HG02970 (cell line): ENCODE results near the gene PLEKHO2.
"Not testable (repeated sequence)": the region's sequence is repeated elsewhere in the genome, so short reads cannot be mapped to it uniquely, and the experiment has no call there.

Source experiments
- ATAC-seq: cut with Tn5 transposase; IDR thresholded peaks from one replicate; pipeline ENCODE4 v1.9.1; 2021; ENCODE audit warnings: mild to moderate bottlenecking, moderate library complexity, moderate number of reproducible peaks; ENCODE audit not compliant: unreplicated experiment, low FRiP score

PLEKHO2 gene

GRCh38 chr15:64841344-64842095 is at the start of gene PLEKHO2:
Gene PLEKHO2, plus strand, starts transcription at chr15:64841915. Its CDS starts 102 bp downstream, at chr15:64842017.
- peak; percentile 61 for ATAC-seq

GRCh38 chr15:64792282-64792681 is 49.4 kb upstream of the PLEKHO2 start:
- no peak for ATAC-seq

- not testable (repeated sequence) for ATAC-seq
Observed at GRCh38 chr15:64795299-64795698, 46.4 kb upstream of the PLEKHO2 start.

- not testable (repeated sequence) for ATAC-seq
Observed at GRCh38 chr15:64795921-64796320, 45.8 kb upstream of the PLEKHO2 start.

GRCh38 chr15:64798905-64799304 is 42.8 kb upstream of the PLEKHO2 start:
- ATAC-seq = not testable (repeated sequence)

GRCh38 chr15:64800476-64800875 is 41.2 kb upstream of the PLEKHO2 start:
- ATAC-seq = no peak

GRCh38 chr15:64803526-64803925 is 38.2 kb upstream of the PLEKHO2 start:
- ATAC-seq = no peak

GRCh38 chr15:64804619-64805018 is 37.1 kb upstream of the PLEKHO2 start:
- ATAC-seq = no peak

- ATAC-seq = no peak
Observed at GRCh38 chr15:64806509-64806908, 35.2 kb upstream of the PLEKHO2 start.

- ATAC-seq = no peak
Observed at GRCh38 chr15:64807051-64807749, 34.5 kb upstream of the PLEKHO2 start.

GRCh38 chr15:64807751-64808222 is 33.9 kb upstream of the PLEKHO2 start:
- no peak for ATAC-seq

GRCh38 chr15:64808785-64809453 is 32.8 kb upstream of the PLEKHO2 start:
- ATAC-seq = no peak

GRCh38 chr15:64809649-64810496 is 31.8 kb upstream of the PLEKHO2 start:
- no peak for ATAC-seq

GRCh38 chr15:64810497-64811326 is 31.0 kb upstream of the PLEKHO2 start:
- no peak for ATAC-seq

- no peak for ATAC-seq
Observed at GRCh38 chr15:64813075-64813474, 28.6 kb upstream of the PLEKHO2 start.

GRCh38 chr15:64814283-64814682 is 27.4 kb upstream of the PLEKHO2 start:
- not testable (repeated sequence) for ATAC-seq

- ATAC-seq = not testable (repeated sequence)
Observed at GRCh38 chr15:64814965-64815364, 26.8 kb upstream of the PLEKHO2 start.

GRCh38 chr15:64816452-64816851 is 25.3 kb upstream of the PLEKHO2 start:
- ATAC-seq = no peak

- peak; percentile 10 for ATAC-seq
Observed at GRCh38 chr15:64824929-64825430, 16.7 kb upstream of the PLEKHO2 start.
